ENCODE data around the gene SIK1. TPM values are rescaled to one million over a fixed set of nuclear protein-coding genes. Genes with fewer than 3 reads are reported as not detected.

SIK1 gene
- total RNA-seq, 3 donors from 2014 or later (not counting 1 experiment from before 2014, with no cell fraction given): 201 to 382 (median 203) TPM

- Histone ChIP-seq H3K36me3 (ENCODE audit: control insufficient read depth, insufficient read depth, low read length) (no peaks in the 10 kb centered on the region), H3K27ac (ENCODE audit: low read length) (no peak overlapping the region), H3K4me1 (ENCODE audit: control insufficient read depth, insufficient read depth, low read length) (peaks cover 9% of the 10 kb centered on the region), H3K27me3 (ENCODE audit: control insufficient read depth, insufficient read depth, low read length) (no peaks in the 10 kb centered on the region), H3K9me3 (ENCODE audit: control insufficient read depth, insufficient read depth, low read length) (no peaks in the 10 kb centered on the region), H3K4me3 (ENCODE audit: low read length) (no peak overlapping the region)
- Mint-ChIP-seq H3K4me1 (no peaks in the 10 kb centered on the region), H3K9me3 (no peaks in the 10 kb centered on the region), H3K27me3 (ENCODE audit: low read depth in 2 of 2) (peaks cover 0 to 2% of the 10 kb centered on the region in 2 donors), H3K36me3 (no peaks in the 10 kb centered on the region), H3K27ac (no peak overlapping the region), H3K4me3 (no peak overlapping the region)
- ATAC-seq (no peak), DNase-seq (no peak)
- TF ChIP-seq CTCF (IDR thresholded peaks at IDR 0.05): no peak
- WGBS (ENCODE audit: insufficient coverage): 81% methylated on average over 20 of the region's 20 CpGs
- intact Hi-C loops (cut with micrococcal nuclease): no loop called here
These were observed 56.8 kb downstream of the SIK1 start for GRCh38 chr21:43370091-43370658.

- Mint-ChIP-seq H3K27ac (no peak overlapping the region), H3K27me3 (ENCODE audit: low read depth in 2 of 2) (peaks cover 0 to 2% of the 10 kb centered on the region in 2 donors), H3K4me1 (no peaks in the 10 kb centered on the region), H3K9me3 (no peaks in the 10 kb centered on the region), H3K4me3 (no peak overlapping the region), H3K36me3 (no peaks in the 10 kb centered on the region)
- Histone ChIP-seq H3K9me3 (ENCODE audit: control insufficient read depth, insufficient read depth, low read length) (no peaks in the 10 kb centered on the region), H3K4me3 (ENCODE audit: low read length) (no peak overlapping the region), H3K27me3 (ENCODE audit: control insufficient read depth, insufficient read depth, low read length) (no peaks in the 10 kb centered on the region), H3K36me3 (ENCODE audit: control insufficient read depth, insufficient read depth, low read length) (no peaks in the 10 kb centered on the region), H3K4me1 (ENCODE audit: control insufficient read depth, insufficient read depth, low read length) (peaks cover 9% of the 10 kb centered on the region), H3K27ac (ENCODE audit: low read length) (no peak overlapping the region)
- intact Hi-C loops (cut with micrococcal nuclease): no loop called here
- ATAC-seq (no peak), DNase-seq (no peak)
- 86% methylated on average over 18 of the region's 18 CpGs for WGBS (ENCODE audit: insufficient coverage)
- no peak for TF ChIP-seq CTCF (IDR thresholded peaks at IDR 0.05)
These were observed 57.3 kb downstream of the SIK1 start for GRCh38 chr21:43369596-43370090.

DNA sequence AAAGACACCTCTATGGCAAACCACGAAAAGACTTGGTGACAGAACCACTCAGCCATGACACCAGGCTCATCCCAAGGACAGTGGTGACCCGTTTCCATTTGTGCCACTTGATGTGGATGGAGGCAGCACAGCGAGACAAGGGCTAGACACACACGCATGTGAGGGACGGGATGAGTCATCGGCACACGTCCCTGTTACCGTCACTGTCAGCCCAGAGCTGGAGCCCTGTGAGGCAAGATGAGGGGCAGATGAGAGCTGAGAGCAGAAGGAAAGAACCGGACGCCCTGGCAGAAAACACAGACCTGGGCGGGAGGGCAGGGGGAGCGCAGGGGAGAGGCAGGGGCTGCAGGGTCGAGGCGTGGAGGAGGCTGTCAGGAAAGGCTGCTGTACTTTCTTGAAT lies 57.8 kb downstream of the SIK1 start:
- ATAC-seq (no peak), DNase-seq (peak in 1 of 2 donors; percentile 18)
- Mint-ChIP-seq H3K9me3 (no peaks in the 10 kb centered on the region), H3K36me3 (no peaks in the 10 kb centered on the region), H3K4me3 (no peak overlapping the region), H3K27me3 (ENCODE audit: low read depth in 2 of 2) (peaks cover 0 to 2% of the 10 kb centered on the region in 2 donors), H3K4me1 (no peaks in the 10 kb centered on the region), H3K27ac (no peak overlapping the region)
- Histone ChIP-seq H3K27me3 (ENCODE audit: control insufficient read depth, insufficient read depth, low read length) (no peaks in the 10 kb centered on the region), H3K9me3 (ENCODE audit: control insufficient read depth, insufficient read depth, low read length) (no peaks in the 10 kb centered on the region), H3K36me3 (ENCODE audit: control insufficient read depth, insufficient read depth, low read length) (no peaks in the 10 kb centered on the region), H3K4me3 (ENCODE audit: low read length) (no peak overlapping the region), H3K27ac (ENCODE audit: low read length) (no peak overlapping the region), H3K4me1 (ENCODE audit: control insufficient read depth, insufficient read depth, low read length) (peaks cover 9% of the 10 kb centered on the region)
- TF ChIP-seq CTCF (IDR thresholded peaks at IDR 0.05): no peak
- 75% methylated on average over 14 of the region's 14 CpGs for WGBS (ENCODE audit: insufficient coverage)
- intact Hi-C loops (cut with micrococcal nuclease): no loop called here

- Histone ChIP-seq H3K27me3 (ENCODE audit: control insufficient read depth, insufficient read depth, low read length) (no peaks in the 10 kb centered on the region), H3K9me3 (ENCODE audit: control insufficient read depth, insufficient read depth, low read length) (no peaks in the 10 kb centered on the region), H3K4me3 (ENCODE audit: low read length) (no peak overlapping the region), H3K36me3 (ENCODE audit: control insufficient read depth, insufficient read depth, low read length) (no peaks in the 10 kb centered on the region), H3K27ac (ENCODE audit: low read length) (no peak overlapping the region), H3K4me1 (ENCODE audit: control insufficient read depth, insufficient read depth, low read length) (peaks cover 12% of the 10 kb centered on the region)
- no peak for TF ChIP-seq CTCF (IDR thresholded peaks at IDR 0.05)
- peaks cover 0 to 2% of the 10 kb centered on the region in 2 donors for H3K27me3 Mint-ChIP-seq (ENCODE audit: low read depth in 2 of 2)
- H3K36me3 Mint-ChIP-seq: no peaks in the 10 kb centered on the region
- whole genome bisulfite sequencing (ENCODE audit: insufficient coverage): 86% methylated on average over 6 of the region's 6 CpGs
- H3K9me3 Mint-ChIP-seq: no peaks in the 10 kb centered on the region
- ATAC-seq (no peak), DNase-seq (no peak)
- no peak overlapping the region for H3K4me3 Mint-ChIP-seq
- intact Hi-C loops (cut with micrococcal nuclease): no loop called here
- H3K27ac Mint-ChIP-seq: no peak overlapping the region
- H3K4me1 Mint-ChIP-seq: no peaks in the 10 kb centered on the region
These were observed 58.2 kb downstream of the SIK1 start for GRCh38 chr21:43368685-43369084.
